ENCODE results near the gene EXOC6B.

DNA sequence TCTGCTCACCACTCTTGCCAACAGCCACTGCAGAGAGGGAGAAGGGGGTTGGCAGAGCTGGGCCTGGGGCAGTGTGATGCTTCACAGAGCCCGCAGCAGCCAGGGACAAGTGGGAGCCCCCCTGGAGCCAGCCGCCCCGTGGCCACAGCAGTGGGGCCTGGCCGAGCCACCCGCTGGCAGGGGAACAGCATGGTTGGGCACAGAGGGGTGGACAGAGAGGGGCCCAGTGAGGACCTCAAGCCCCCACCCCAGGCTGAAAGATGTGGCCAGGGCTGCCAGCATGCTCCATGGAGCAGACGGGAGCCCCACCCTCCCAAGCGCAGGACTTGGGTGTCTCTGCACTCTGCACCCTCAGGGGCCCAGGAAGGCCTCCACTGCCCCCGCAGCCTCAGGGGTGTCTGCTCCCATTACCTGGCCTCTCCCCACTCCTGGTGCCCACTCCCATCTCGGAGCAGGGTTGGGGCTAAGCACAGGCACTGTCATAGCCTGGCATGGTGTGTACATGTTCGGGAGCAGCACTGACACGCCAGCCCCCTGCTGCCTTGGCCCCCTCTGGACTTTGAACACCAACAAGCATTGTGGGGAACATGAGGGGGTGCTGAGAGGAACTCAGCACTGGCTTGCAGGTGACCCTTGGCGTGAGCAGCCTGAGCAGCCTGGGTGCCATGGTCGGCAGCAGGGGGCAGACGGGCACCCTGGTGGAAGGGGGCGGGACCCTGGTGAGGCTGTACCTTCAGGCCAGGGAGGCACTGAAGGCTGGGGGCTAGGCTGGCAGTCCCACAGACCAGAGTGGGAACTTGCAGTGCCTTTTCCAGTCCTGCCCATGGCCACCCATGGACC lies 398.6 kb downstream of the EXOC6B start:
- no peak for TF ChIP-seq SPI1 (IDR thresholded peaks at IDR 0.05; ENCODE audit: borderline replicate concordance, low read depth, low read length)
- no peak for TF ChIP-seq CHD2 (IDR thresholded peaks at IDR 0.05; ENCODE audit: low read depth, low read length)
- no peak for TF ChIP-seq MYC (IDR thresholded peaks at IDR 0.05; ENCODE audit: low read depth, low read length)
- TF ChIP-seq MYC (CRISPR knock-in tag; IDR thresholded peaks at IDR 0.05; ENCODE audit: borderline replicate concordance, low read depth) = no peak
- no peak for TF ChIP-seq ZBTB1 (CRISPR knock-in tag; IDR thresholded peaks at IDR 0.05; ENCODE audit: borderline replicate concordance, low read depth)
- no peak for TF ChIP-seq CTCF (IDR thresholded peaks at IDR 0.05 in 2 of 3, conservative IDR thresholded peaks at IDR 0.05 in 1 of 3; ENCODE audit: insufficient read depth in 2 of 3, low read depth in 1 of 3, low read length in 3 of 3)
- TF ChIP-seq RCOR1 (IDR thresholded peaks at IDR 0.05; ENCODE audit: borderline replicate concordance in 1 of 2, low read depth in 2 of 2, low read length in 2 of 2) = no peak

Measured in K562 (cell line).